Right atrium auricular region (tissue), 2 donors: ENCODE measurements around the gene VPS13A. TPM values are rescaled to one million over a fixed set of nuclear protein-coding genes. Genes with fewer than 3 reads are reported as not detected.

Source experiments
- DNase-seq: peaks from one replicate; pipeline ENCODE4 v3.0.0-alpha.2; 2019; ENCODE audit warnings: low spot score
- H3K27ac ChIP-seq, 2 donors: fragments of 200-600 bp; sonication (generic); 1 replicate in 1 of 2; 2 replicates in 1 of 2; pipeline ENCODE4 v1.5.1; 2016 to 2019
- H3K27me3 ChIP-seq, 2 donors: fragments of 200-600 bp; sonication (generic); one replicate each; pipeline versions ENCODE4 v1.5.1 to v1.6.0; 2017 to 2019
- H3K36me3 ChIP-seq: fragments of 200-600 bp; sonication (generic); one replicate; pipeline ENCODE4 v1.5.1; 2016
- H3K4me1 ChIP-seq, 2 donors: fragments of 200-600 bp; sonication (generic); one replicate each; pipeline versions ENCODE4 v1.5.1 to v1.6.0; 2017 to 2019
- H3K4me3 ChIP-seq, 2 donors: fragments of 200-600 bp; sonication (generic); 1 replicate in 1 of 2; 2 replicates in 1 of 2; pipeline ENCODE4 v1.5.1; 2017 to 2019; ENCODE audit warnings: mild to moderate bottlenecking in 1 of 2, moderate library complexity in 1 of 2
- H3K9me3 ChIP-seq, 2 donors: fragments of 200-600 bp; sonication (generic); one replicate each; pipeline ENCODE4 v1.5.1; 2019
- total RNA-seq, 2 donors: library from RNA; depleted of rRNA; stranded (reverse); fragments of >200 nt; gene quantifications; one replicate each; pipeline ENCODE4 v1.1.0, GENCODE V29; 2016
- TF ChIP-seq, protein P1 (sequence below), 2 donors: fragments of 200-600 bp; sonication (generic); IDR thresholded peaks; one replicate each; pipeline ENCODE4 v1.5.1; 2019; ENCODE audit warnings: antibody characterized with exemption in 2 of 2

Gene VPS13A
- total RNA-seq, 2 donors from 2014 or later = 29.5 to 43.8 TPM

DNA sequence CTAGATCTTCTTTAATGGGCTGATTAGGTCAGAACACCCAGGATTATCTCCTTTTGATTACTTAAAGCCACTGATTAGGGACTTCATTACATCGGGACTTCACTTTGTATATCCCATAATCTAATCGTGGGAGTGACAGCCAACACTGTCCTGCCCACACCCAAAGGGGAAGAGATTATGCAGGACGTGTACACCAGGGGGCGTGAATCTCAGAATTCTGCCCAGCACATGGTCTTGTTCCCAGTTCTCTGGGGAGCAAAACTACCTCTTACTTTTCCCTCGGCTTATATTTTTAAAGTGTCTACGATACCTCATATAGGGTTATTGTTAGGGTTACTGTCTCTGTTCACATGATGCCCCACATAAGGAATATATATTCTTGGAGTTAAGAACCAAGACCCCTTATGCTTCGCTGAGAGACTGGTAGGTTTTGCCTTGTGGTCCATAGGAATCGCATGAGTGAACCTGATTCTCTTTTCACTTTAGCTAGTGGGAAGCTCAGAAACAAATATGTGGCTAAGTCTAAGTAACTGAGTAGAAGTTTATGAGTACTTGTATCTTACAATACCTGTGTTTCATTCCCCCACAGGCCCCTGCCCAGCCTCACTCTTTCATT lies 278.1 kb downstream of the VPS13A start:
- no peaks in the 10 kb centered on the region for H3K27me3 ChIP-seq
- no peak overlapping the region for H3K4me3 ChIP-seq
- no peak for DNase-seq
- no peaks in the 10 kb centered on the region for H3K4me1 ChIP-seq
- no peaks in the 10 kb centered on the region for H3K9me3 ChIP-seq
- no peak overlapping the region for H3K27ac ChIP-seq
- no peaks in the 10 kb centered on the region for H3K36me3 ChIP-seq
- TF ChIP-seq, protein P1, sequence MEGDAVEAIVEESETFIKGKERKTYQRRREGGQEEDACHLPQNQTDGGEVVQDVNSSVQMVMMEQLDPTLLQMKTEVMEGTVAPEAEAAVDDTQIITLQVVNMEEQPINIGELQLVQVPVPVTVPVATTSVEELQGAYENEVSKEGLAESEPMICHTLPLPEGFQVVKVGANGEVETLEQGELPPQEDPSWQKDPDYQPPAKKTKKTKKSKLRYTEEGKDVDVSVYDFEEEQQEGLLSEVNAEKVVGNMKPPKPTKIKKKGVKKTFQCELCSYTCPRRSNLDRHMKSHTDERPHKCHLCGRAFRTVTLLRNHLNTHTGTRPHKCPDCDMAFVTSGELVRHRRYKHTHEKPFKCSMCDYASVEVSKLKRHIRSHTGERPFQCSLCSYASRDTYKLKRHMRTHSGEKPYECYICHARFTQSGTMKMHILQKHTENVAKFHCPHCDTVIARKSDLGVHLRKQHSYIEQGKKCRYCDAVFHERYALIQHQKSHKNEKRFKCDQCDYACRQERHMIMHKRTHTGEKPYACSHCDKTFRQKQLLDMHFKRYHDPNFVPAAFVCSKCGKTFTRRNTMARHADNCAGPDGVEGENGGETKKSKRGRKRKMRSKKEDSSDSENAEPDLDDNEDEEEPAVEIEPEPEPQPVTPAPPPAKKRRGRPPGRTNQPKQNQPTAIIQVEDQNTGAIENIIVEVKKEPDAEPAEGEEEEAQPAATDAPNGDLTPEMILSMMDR (IDR thresholded peaks at IDR 0.05) = peak in 1 of 2 donors; percentile 55

GRCh38 chr9:77456829-77457437 lies 279.6 kb downstream of the VPS13A start:
- DNase-seq = peak; percentile 92
- Histone ChIP-seq H3K4me3 (no peak overlapping the region), H3K9me3 (no peaks in the 10 kb centered on the region), H3K27me3 (no peaks in the 10 kb centered on the region), H3K4me1 (no peaks in the 10 kb centered on the region), H3K36me3 (no peaks in the 10 kb centered on the region), H3K27ac (no peak overlapping the region)
- TF ChIP-seq, protein P1 (IDR thresholded peaks at IDR 0.05) = peak; percentile 85 to 92

DNA sequence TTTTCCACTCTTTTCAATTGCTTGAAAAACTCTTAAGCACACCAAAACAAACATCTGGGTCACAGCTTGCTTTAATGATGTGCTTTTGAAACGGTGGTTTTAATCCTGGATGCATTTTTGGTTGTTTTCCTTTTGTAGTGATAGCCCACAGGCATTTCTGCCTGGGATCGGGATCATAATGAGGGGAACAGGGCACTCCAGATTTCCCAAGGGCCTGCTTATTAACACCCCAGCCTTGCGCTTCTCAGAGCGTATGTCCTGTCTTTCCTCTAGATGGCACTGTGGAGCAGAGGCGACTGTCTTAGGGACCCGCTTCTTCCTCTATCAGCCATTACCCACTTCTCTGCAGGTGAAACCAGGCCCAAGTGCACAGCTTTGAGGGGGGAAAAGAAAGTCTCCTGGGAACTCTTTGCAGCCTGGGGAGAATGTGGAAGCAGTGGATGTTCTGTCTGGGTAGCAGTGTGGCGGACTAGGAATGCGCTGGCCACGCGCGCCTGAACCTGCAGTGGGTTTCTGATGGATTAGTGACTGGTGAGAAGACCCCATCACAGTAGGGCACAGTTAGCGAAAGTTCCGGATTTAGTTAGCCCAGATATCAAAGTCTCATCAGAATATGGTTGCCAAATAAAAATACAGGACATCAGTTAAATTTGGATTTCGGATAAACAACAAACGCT lies 280.7 kb downstream of the VPS13A start:
- TF ChIP-seq, protein P1 (IDR thresholded peaks at IDR 0.05) = peak; percentile 67 to 93
- H3K27ac ChIP-seq = no peak overlapping the region
- no peaks in the 10 kb centered on the region for H3K27me3 ChIP-seq
- no peaks in the 10 kb centered on the region for H3K9me3 ChIP-seq
- peak; percentile 74 for DNase-seq
- no peak overlapping the region for H3K4me3 ChIP-seq
- no peaks in the 10 kb centered on the region for H3K4me1 ChIP-seq
- no peaks in the 10 kb centered on the region for H3K36me3 ChIP-seq

DNA sequence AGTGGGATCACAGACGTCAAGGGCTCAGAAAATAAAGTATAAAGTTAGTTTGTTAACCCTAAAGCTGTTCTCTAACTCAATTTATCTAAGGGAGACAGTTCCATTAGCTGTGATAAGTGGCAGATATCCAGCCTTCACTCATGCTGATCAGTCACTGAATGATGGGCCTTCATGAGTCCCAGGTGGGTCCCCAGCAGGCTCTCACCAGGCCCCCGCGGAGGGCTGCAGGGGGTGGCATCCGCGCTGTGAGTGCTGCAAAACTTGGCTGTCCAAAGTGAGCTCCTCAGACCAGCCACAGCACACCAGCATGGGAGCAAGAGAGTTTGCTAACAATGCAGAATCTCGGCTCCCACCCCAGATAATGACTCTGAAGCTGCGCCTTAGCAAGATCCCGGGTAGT lies 283.6 kb downstream of the VPS13A start:
- Histone ChIP-seq H3K4me1 (no peaks in the 10 kb centered on the region), H3K36me3 (no peaks in the 10 kb centered on the region), H3K27ac (no peak overlapping the region), H3K9me3 (no peaks in the 10 kb centered on the region), H3K27me3 (no peaks in the 10 kb centered on the region), H3K4me3 (no peak overlapping the region)
- no peak for DNase-seq
- TF ChIP-seq, protein P1 (IDR thresholded peaks at IDR 0.05) = no peak

GRCh38 chr9:77462066-77462465 lies 284.7 kb downstream of the VPS13A start:
- TF ChIP-seq, protein P1 (IDR thresholded peaks at IDR 0.05) = no peak
- no peak overlapping the region for H3K4me3 ChIP-seq
- no peaks in the 10 kb centered on the region for H3K36me3 ChIP-seq
- no peaks in the 10 kb centered on the region for H3K4me1 ChIP-seq
- DNase-seq = no peak
- H3K27me3 ChIP-seq = no peaks in the 10 kb centered on the region
- H3K9me3 ChIP-seq = no peaks in the 10 kb centered on the region
- H3K27ac ChIP-seq = no peak overlapping the region
